Activated naive CD8-positive, alpha-beta T cell treated with anti-CD3 and anti-CD28 coated beads, Interleukin-2, amount 50 U/mL, for 16 hours (primary cell): ENCODE data around the gene RPL35.

Experiments used
- DNase-seq: peaks from one replicate; pipeline ENCODE4 v3.0.0-alpha.2; 2020; ENCODE audit warnings: low read depth, low spot score

Gene RPL35

GRCh38 chr9:124861342-124862229, at the start of gene RPL35, which contains the start of gene ARPC5L:
Gene RPL35, minus strand, starts transcription at chr9:124861957. Its CDS starts 45 bp downstream, at chr9:124861912.
Gene ARPC5L, plus strand, starts transcription at chr9:124862130. Its CDS starts 7,161 bp downstream, at chr9:124869291.
- DNase-seq, result peak; percentile 90

GRCh38 chr9:124908098-124908497, 46.3 kb upstream of the RPL35 start:
- no peak for DNase-seq

GRCh38 chr9:124906966-124907365, 45.2 kb upstream of the RPL35 start:
- no peak for DNase-seq

- no peak for DNase-seq
Measured at GRCh38 chr9:124899845-124900244, 38.1 kb upstream of the RPL35 start.

DNA sequence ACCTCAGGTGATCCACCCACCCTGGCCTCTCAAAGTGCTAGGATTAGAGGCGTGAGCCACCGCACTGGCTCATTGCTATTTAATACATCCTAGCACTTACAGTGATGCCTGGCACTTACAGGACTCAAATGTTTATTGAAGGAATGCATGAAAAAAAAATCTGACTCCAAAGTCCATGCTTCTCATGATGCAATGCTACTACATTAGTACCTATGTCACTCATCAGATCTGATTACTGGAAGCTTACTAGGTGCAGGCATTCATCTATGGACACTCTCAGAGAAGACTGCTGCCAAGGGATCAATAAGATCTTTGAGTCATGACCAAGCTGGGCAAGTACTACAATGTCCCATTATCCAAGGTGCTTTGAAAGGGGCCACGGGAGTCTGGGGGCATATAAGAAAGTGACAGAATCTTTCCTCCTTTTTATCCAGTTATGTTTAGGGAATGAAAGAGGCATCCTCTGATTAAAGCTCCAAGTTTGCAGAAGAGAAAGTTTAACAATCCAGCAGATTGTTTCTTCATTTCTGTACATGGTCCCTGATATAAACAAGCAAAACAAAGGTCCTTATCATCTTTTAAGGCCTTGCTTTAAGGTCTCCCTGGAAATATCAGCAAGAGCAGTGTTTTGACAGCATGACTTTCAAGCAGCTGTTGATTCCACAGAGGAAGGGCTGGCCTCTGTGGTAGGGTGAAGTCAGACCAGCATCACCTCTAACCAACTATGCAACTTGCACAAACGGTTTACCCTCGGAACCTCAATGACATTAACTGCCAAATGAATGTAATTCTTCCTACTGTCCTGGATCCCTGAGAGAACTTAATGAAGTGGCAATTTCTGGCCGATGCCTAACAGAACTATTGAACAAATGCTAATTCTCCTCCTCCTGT, 36.1 kb upstream of the RPL35 start:
- no peak for DNase-seq

DNA sequence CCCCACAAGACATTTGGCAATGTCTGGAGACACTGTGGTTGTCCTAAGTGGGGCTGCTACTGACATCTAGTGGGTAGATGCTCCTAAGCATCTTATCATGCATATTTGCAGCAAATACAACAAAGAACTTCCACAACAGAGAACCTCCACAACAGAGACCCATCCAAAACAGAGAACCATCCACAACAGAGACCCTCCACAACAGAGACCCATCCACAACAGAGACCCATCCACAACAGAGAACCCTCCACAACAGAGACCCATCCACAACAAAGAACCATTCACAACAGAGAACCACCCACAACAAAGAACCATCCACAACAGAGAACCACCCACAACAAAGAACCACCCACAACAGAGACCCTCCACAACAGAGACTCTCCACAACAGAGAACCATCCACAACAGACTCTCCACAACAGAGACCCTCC, 33.0 kb upstream of the RPL35 start:
- DNase-seq, result no peak

DNA sequence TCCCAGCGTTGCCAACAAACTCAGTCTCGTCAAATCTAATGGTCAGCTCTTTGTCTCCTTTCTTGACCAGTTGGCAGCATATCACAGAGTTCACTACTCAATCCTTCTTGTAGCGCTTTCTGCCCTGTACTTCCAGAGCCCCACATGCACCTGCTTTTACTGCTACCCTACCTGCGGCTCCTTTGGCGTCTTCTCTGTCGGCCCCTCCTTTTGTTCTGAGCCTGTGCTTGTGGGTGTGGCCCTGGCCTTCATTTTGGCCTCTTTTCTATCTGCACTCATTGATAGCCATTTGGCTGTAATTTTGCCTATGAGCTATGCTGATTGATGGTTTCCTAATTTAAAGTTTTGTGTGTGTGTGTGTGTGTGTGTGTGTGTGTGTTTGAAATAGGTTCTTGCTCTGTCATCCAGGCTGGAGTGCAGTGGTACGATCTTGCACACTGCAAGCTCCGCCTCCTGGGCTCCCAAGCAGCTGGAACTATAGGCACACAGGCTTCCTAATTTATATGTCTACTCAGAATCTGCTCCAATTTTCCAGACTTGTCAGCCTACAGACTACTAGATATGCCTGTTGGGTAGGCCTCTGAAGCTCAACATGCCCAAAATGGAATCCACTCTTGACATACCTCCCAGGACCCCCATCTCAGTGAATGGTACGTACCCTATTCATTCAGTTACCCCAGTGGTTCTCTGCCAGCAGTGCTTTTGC, 32.4 kb upstream of the RPL35 start:
- no peak for DNase-seq

DNA sequence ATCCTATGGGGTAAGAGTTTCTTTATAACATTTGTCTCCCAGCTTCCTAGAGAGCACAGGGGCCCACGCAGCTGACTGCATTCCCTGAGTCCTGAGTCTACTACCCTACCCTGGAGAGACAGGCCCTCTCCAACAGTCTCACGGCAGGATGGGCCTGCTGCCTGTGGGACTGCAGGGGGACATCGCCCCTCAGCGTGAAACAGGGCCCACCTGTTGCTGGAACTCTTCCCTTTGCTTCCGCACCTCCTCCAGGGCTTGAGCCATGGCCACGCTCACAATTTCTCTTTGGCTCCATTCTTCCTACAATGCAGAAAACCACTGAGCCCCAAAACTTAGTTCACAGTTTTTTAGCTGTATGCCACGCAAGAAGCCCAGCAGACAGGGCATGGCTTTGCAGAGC, 28.4 kb upstream of the RPL35 start:
- no peak for DNase-seq

DNA sequence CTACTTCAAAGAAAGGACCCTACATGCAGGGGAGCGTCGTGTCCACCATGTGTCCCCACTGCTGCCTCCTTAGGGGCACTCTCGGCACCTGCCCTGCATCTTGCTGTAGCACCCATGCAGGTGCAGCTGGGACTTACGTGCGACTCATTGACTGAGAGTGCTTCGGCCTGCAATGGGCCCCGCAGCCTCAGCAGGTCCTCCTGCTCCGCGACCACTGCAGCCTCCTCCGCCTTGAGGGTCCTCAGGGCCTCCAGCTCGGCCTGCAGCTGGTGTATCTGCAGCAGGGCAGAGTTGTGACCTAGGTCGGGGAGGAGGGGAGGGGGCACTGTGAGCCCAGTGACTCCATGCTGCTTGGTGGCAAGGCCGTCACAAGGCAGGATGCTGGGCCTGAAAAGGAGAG, 27.2 kb upstream of the RPL35 start:
- DNase-seq, result no peak

- no peak for DNase-seq
Measured at GRCh38 chr9:124887832-124888231, 26.1 kb upstream of the RPL35 start.

DNA sequence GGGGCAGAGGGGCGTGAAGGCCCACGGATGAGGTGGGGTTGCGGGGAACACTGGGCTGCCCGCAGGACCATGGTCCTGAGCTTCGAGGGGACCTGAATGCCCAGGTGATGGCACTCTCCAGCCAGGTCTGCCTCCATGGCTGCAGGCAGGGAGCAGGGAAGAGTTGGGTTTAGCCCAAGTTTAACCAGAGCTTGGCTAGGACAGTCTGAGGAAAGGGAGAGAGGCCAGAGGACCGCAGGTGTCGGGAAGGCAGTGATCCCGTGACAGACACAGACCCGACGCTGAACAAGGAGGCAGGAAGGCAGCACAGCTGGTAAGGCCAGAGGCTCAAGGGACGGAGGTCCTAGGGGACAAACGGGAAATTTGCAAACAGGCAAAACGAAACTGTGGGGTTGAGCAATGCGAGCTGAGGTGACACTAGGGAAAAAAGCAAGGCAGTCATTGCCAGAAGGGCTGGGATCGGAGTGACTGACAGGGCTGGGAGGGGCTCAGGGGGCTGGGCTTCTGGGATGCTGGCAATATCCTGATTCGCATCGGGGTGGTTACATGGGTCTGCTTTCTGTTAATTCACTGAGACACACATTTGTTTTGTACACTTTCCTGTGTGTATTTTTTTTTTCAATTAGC, 25.2 kb upstream of the RPL35 start:
- DNase-seq, result no peak

GRCh38 chr9:124886461-124886860, 24.7 kb upstream of the RPL35 start:
- DNase-seq, result no peak

DNA sequence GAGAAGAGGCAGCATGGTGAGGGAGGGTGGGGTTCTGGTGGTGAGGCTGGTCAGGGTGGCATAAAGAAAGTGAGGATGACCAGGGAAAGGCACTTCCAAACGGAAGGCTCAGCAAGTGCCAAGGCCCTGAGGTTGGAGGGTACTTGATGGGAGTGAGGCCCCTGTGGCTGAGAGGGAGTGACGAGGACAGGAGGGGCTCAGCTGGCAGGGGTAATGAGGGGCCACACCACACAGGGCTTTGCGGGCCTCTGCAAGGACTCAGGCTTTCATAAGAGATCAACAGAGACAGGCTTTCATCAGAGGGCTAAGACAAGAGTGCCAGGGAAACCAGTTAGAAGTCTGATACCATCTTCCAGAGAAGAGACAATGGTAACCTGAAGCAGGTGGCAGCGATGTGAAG, 23.8 kb upstream of the RPL35 start:
- DNase-seq, result no peak

GRCh38 chr9:124884376-124884775, 22.6 kb upstream of the RPL35 start:
- no peak for DNase-seq

DNA sequence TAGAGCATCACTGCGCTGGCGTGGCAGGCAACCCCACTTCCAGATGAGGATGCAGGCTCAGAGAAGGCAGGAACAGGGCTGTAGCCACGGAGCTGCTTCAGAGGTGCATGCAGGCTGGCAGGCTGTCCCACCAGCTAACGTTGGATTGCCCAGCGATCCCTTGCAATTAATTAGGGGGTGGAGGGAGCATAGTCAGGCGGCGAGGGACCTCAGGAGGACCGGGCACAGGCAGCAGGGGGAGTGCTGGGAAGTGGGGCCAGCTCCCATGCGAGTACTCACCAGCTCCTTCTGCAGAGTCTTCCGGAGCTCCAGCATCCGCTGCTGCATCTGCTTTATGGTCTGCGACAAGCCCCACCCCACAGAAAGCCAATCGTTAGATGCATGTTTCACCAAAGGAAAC, 20.5 kb upstream of the RPL35 start:
- DNase-seq, result no peak

DNA sequence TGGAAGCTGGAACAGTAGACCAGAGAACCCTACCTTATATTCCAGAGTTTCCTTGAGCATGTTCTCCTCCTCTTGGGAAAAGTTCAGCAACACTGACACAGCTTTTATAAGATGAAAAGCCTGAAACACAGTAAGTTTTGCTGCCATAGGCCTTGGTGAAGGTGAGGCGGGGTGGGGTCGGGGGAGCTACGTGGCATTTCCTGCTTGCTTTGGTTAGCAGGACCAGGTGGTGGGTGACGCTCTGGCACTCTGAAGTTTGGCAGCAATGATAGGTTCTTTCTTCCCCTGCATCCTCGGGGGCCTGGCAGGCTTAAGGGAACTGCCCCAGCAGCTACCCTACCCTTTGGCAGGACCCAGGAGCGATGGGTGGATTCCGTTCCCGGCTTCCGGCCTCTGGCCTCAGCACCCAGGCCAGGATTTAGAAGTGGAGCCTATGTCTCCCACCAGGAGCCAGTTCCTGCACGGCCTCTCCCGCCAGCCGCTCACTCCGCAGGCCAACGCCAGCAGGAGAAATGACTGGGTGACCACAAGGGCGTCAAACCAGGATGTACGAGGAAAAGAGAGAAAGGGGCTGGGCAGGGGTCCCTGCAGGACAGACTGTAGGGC, 19.5 kb upstream of the RPL35 start:
- no peak for DNase-seq

DNA sequence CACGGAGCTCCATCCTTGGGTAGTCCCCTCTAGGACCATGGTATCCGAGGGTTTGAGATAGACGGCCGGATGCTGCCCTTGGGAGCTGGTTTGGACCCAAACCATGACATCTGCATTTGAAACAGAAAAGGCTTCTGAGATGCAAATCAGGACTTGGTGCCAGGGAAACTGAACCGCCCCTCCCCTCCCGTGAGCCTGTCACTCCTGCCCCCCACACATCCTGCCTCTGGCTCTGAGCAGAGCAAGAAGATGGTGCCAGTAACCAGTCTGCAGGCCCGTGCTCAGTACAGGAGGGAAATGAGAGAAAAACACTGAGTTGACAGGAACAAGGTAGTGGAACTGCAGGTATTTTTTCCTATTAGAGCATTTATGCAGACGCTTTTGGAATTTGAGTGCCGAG, 18.7 kb upstream of the RPL35 start:
- DNase-seq, result no peak

DNA sequence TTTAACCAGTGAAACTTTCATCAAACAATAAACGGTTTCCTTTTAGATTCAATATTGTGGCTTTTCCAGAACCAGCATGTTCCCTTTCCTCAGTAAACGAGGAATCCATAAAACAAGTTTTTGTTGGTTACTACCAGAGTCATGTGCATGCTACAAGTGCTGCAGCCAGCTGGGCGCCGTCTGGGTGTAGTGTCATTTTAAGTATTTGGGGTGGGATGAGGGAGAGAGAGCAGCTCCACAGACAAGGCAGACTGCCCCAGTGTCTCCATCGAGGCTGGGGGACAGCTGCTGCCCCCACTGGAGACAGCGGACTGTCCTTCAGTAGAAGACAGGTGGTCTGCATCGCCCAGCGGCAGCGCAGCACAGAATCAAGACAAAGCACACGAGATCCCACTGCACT, 17.5 kb upstream of the RPL35 start:
- DNase-seq, result no peak

DNA sequence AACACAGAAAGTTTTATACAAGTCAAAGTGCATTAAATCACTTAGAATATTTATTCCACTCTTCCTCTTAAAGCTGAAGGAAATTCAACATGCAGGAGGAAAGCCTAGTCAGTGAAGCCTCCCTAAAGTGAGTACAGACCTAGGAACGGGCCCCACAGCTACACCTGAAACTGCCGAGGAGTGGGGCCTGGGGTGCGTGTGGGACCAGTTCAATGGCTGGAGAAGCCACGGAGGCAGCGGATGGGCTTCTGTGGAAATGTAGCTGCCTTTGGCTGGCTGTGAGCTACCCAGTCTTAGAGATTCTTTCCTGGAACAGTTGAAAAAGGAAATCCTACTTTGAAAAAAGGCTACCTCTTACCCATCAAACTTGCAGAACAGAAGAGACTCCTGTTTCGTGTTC, 16.8 kb upstream of the RPL35 start:
- no peak for DNase-seq

DNA sequence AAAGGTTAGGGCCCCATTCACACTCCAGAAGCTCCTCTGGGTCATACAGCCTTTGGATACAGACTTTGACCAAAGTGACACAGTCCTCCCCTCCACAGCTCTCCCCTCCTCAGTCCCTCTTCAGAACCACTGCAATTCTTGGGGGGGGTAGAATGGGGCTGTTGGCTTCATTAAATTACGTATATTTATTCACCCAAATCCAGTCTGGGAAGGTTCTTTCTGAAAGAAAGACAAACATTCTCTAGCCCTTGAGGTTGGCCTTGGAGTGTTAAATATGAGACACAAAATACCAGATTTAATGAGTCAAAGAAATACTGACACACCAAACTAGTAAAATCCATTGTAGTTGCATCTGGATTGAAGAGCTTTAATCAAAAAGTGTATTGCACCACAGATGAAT, 16.3 kb upstream of the RPL35 start:
- DNase-seq, result no peak
